PC-3 (cell line): ENCODE measurements around the gene C1orf105.

Experiments
- EZH2 ChIP-seq: fragments of 300-600 bp; sonication (generic); IDR thresholded peaks from one replicate; pipeline ENCODE4 v1.6.1; 2017; ENCODE audit warnings: antibody characterized with exemption, mild to moderate bottlenecking, low read length; ENCODE audit not compliant: unreplicated experiment
- TF ChIP-seq, protein P1 (sequence below): fragments of 300-600 bp; sonication (generic); conservative IDR thresholded peaks from 2 replicates; pipeline ENCODE4 v1.5.1; 2017; ENCODE audit warnings: antibody characterized with exemption, low read depth, mild to moderate bottlenecking, low read length

DNA sequence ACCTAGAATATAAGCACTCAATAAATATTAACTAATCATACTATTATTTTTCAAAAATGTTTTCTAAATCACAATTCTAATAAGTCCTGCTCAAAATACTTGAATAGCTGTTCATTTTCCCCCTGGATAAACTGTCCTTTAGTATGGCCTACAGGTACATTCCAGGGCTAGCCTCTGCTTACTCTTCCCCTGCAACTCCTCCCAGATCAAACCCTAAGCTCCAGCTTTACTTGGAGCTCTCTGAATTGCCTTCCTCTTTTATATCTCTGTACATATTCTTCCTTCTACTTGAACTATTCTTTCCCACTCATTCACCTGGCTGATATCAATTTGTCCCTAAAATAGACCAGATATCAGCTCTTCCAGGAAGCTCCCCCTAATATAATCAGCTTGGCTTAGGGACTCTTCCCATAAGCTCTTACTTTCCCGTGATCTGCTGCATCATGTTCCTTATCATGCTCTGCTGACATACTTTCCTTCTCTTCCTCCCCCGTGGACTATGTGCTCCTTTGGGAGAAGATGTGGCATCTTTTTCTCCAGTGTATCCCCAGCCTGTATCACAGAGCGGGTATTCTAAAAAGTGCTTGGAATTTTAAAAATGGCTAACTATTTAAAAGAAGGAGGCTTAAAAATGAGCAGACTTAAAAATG, 66.4 kb downstream of the C1orf105 start:
- TF ChIP-seq, protein P1, sequence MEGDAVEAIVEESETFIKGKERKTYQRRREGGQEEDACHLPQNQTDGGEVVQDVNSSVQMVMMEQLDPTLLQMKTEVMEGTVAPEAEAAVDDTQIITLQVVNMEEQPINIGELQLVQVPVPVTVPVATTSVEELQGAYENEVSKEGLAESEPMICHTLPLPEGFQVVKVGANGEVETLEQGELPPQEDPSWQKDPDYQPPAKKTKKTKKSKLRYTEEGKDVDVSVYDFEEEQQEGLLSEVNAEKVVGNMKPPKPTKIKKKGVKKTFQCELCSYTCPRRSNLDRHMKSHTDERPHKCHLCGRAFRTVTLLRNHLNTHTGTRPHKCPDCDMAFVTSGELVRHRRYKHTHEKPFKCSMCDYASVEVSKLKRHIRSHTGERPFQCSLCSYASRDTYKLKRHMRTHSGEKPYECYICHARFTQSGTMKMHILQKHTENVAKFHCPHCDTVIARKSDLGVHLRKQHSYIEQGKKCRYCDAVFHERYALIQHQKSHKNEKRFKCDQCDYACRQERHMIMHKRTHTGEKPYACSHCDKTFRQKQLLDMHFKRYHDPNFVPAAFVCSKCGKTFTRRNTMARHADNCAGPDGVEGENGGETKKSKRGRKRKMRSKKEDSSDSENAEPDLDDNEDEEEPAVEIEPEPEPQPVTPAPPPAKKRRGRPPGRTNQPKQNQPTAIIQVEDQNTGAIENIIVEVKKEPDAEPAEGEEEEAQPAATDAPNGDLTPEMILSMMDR, result no peak
- TF ChIP-seq EZH2, result no peak
